ENCODE measurements around the gene ALPK1. TPM values are rescaled to one million over a fixed set of nuclear protein-coding genes. Genes with fewer than 3 reads are reported as not detected.

ALPK1 gene
- total and polyA plus RNA-seq, 4 donors, result 2.8 to 14.0 (median 4.7) TPM

DNA sequence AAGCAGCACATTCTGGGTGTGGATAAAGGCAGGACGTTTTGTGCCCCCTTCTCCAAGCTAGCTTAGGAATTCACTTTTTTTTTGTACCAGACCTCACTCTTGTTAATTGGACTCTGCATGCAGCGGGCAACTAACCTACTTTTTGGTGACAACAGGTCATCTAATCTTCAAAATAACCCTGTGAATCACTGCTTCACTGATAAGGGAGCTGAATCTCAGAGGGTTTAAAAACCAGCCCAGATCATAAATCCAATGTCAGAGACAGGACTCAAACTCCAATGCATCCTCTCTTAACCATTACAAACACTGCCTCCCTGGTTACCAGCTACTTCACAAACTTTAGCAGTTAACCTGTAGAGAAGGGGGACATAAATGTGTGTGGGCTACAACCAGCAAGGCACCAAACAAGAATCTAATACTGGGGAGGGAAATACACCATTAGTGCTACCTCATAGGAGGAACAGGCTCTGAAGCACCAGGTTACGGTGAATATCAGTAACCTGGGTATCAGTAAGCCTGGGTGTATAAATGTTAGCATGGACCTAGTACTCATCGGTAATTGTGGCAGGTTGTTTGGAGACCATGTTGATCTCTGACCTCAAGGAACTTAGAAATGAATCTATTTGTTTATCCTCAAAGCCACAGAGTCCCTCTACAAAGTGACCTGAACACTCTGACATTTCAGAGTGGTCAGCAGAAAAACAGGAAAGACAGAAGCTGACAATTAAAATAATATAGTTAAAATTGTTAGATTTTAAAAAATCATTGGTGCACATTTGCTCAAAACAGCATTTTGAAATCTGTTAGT, 14.1 kb upstream of the ALPK1 start:
- Histone ChIP-seq H3K9me3 (ENCODE audit: control insufficient read depth in 4 of 4, low read length in 3 of 4) (no peaks in the 10 kb centered on the region), H3K36me3 (ENCODE audit: control insufficient read depth in 4 of 4, insufficient read depth in 3 of 4, low read depth in 1 of 4, low read length in 3 of 4) (peaks cover 0 to 1% (median 0%) of the 10 kb centered on the region in 4 donors), H3K4me1 (ENCODE audit: control insufficient read depth in 4 of 4, insufficient read depth in 4 of 4, low read length in 3 of 4) (peaks cover 5 to 19% (median 14%) of the 10 kb centered on the region in 4 donors), H3K27me3 (ENCODE audit: control insufficient read depth in 4 of 4, insufficient read depth in 4 of 4, low read length in 3 of 4) (no peaks in the 10 kb centered on the region), H3K27ac (ENCODE audit: low read depth in 1 of 2, low read length in 2 of 2) (no peak overlapping the region), H3K4me3 (ENCODE audit: low read depth in 1 of 3, low read length in 3 of 3) (no peak overlapping the region), H3K9ac (ENCODE audit: low read depth in 1 of 2, low read length in 2 of 2) (no peak overlapping the region)
- 69% methylated on average over 4 of the region's 4 CpGs for WGBS
- TF ChIP-seq, protein P1, sequence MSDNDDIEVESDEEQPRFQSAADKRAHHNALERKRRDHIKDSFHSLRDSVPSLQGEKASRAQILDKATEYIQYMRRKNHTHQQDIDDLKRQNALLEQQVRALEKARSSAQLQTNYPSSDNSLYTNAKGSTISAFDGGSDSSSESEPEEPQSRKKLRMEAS (IDR thresholded peaks at IDR 0.05), result no peak
- TF ChIP-seq RAD21 (IDR thresholded peaks at IDR 0.05), result peak in 1 of 2 donors; percentile 4
- TF ChIP-seq TAF1 (conservative IDR thresholded peaks at IDR 0.05), result no peak
- peak; percentile 15 to 17 for TF ChIP-seq HNF4A (conservative IDR thresholded peaks at IDR 0.05)
- TF ChIP-seq, protein P2, sequence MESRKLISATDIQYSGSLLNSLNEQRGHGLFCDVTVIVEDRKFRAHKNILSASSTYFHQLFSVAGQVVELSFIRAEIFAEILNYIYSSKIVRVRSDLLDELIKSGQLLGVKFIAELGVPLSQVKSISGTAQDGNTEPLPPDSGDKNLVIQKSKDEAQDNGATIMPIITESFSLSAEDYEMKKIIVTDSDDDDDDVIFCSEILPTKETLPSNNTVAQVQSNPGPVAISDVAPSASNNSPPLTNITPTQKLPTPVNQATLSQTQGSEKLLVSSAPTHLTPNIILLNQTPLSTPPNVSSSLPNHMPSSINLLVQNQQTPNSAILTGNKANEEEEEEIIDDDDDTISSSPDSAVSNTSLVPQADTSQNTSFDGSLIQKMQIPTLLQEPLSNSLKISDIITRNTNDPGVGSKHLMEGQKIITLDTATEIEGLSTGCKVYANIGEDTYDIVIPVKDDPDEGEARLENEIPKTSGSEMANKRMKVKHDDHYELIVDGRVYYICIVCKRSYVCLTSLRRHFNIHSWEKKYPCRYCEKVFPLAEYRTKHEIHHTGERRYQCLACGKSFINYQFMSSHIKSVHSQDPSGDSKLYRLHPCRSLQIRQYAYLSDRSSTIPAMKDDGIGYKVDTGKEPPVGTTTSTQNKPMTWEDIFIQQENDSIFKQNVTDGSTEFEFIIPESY (IDR thresholded peaks at IDR 0.05), result no peak
- no peak for DNase-seq (ENCODE audit: low spot score)

DNA sequence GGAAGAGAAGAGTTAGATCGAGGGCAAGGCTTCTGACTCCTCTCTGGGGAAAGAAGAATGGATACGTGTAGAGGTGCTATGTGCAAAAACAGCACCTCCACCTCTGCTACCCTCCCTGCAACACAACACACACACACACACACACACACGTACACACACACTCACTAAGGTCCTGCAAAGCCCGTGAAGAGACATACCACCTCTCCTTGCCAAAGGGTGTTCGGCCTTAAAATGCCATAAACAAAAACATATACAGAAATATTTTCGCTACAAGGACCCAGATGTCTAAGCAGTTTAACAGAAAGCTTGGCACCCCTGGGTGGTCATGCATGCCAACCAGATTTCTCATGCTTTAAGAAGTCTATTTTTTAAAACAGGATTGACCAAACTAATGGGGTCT, 13.0 kb upstream of the ALPK1 start:
- H3K4me1 ChIP-seq (ENCODE audit: control insufficient read depth in 4 of 4, insufficient read depth in 4 of 4, low read length in 3 of 4), result peaks cover 5 to 19% (median 13%) of the 10 kb centered on the region in 4 donors
- H3K36me3 ChIP-seq (ENCODE audit: control insufficient read depth in 4 of 4, insufficient read depth in 3 of 4, low read depth in 1 of 4, low read length in 3 of 4), result no peaks in the 10 kb centered on the region
- no peak for DNase-seq (ENCODE audit: low spot score)
- no peaks in the 10 kb centered on the region for H3K9me3 ChIP-seq (ENCODE audit: control insufficient read depth in 4 of 4, low read length in 3 of 4)
- no peak overlapping the region for H3K27ac ChIP-seq (ENCODE audit: low read depth in 1 of 2, low read length in 2 of 2)
- 16% methylated on average over 6 of the region's 6 CpGs for WGBS
- TF ChIP-seq RXRA (IDR thresholded peaks at IDR 0.05) (no peak), GABPA (IDR thresholded peaks at IDR 0.05 in 1 of 2, conservative IDR thresholded peaks at IDR 0.05 in 1 of 2) (no peak)
- TF ChIP-seq, protein P1 (IDR thresholded peaks at IDR 0.05), result no peak
- H3K4me3 ChIP-seq (ENCODE audit: low read depth in 1 of 3, low read length in 3 of 3), result peak overlapping the region; percentile 42 to 88 (median 80)
- no peak overlapping the region for H3K9ac ChIP-seq (ENCODE audit: low read depth in 1 of 2, low read length in 2 of 2)
- H3K27me3 ChIP-seq (ENCODE audit: control insufficient read depth in 4 of 4, insufficient read depth in 4 of 4, low read length in 3 of 4), result no peaks in the 10 kb centered on the region

DNA sequence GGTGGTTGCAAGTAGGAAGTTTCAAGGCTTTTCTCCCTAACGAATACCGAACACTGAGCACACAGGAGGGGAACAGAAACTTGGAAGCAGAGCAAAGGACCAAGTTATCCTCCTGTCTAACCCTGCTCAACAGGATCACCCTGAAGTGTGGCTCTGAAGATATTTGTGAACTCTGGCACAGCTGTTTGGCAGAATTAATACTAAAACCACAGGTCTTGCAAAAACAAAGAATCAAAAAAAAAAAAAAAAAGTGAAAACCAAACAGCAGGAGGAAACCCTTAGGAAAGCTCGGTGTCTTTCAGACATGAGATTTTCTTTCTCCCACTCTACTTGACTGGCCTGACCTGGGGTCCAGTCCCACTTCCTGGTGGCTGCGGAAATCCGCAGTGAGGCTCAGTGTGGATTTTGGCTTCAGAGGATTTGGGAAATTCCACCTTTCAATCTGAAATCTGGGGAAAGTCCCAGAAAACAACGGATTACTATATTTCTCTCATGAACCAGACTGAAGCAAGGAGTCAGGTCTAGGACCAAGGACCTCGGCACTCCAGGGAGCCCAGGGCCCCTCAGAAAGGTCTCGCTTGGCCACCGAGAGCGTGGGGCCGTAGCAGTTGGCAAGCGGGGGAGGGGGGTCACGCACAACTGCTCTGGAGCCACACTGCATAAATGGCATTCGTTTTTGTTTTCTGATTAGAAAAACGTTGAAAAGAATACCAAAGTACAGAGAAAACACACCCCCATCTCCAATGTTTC, 12.3 kb upstream of the ALPK1 start:
- peak overlapping the region; percentile 91 to 93 for H3K9ac ChIP-seq (ENCODE audit: low read depth in 1 of 2, low read length in 2 of 2)
- peak overlapping the region; percentile 84 to 87 for H3K27ac ChIP-seq (ENCODE audit: low read depth in 1 of 2, low read length in 2 of 2)
- H3K9me3 ChIP-seq (ENCODE audit: control insufficient read depth in 4 of 4, low read length in 3 of 4), result no peaks in the 10 kb centered on the region
- under 1% methylated on average over 15 of the region's 15 CpGs for WGBS
- DNase-seq (ENCODE audit: low spot score), result no peak
- H3K4me1 ChIP-seq (ENCODE audit: control insufficient read depth in 4 of 4, insufficient read depth in 4 of 4, low read length in 3 of 4), result peaks cover 5 to 19% (median 11%) of the 10 kb centered on the region in 4 donors
- no peaks in the 10 kb centered on the region for H3K27me3 ChIP-seq (ENCODE audit: control insufficient read depth in 4 of 4, insufficient read depth in 4 of 4, low read length in 3 of 4)
- no peaks in the 10 kb centered on the region for H3K36me3 ChIP-seq (ENCODE audit: control insufficient read depth in 4 of 4, insufficient read depth in 3 of 4, low read depth in 1 of 4, low read length in 3 of 4)
- H3K4me3 ChIP-seq (ENCODE audit: low read depth in 1 of 3, low read length in 3 of 3), result peak overlapping the region; percentile 80 to 88 (median 88)
- TF ChIP-seq HNF4A (conservative IDR thresholded peaks at IDR 0.05) (peak in 1 of 2 donors; percentile 50), FOXA2 (IDR thresholded peaks at IDR 0.05) (no peak), HNF4G (IDR thresholded peaks at IDR 0.05) (no peak)
